Epithelial cell of proximal tubule (primary cell): ENCODE results near the gene IL18RAP. TPM values are rescaled to one million over a fixed set of nuclear protein-coding genes. Genes with fewer than 3 reads are reported as not detected.

Experiments
- DNase-seq: peaks from one replicate; pipeline ENCODE4 v3.0.0-alpha.2; 2011; ENCODE audit warnings: low read depth
- H3K4me3 ChIP-seq: 2 replicates; pipeline ENCODE4 v1.5.1; 2011; ENCODE audit warnings: low read depth, mild to moderate bottlenecking, low read length
- CTCF ChIP-seq: conservative IDR thresholded peaks from 2 replicates; pipeline ENCODE4 v1.5.1; 2012; ENCODE audit warnings: low read depth, mild to moderate bottlenecking, low read length
- total RNA-seq: library from RNA; depleted of rRNA; stranded (reverse); fragments of >200 nt; gene quantifications from 2 replicates; pipeline ENCODE4 v1.2.3, GENCODE V29; 2015

The IL18RAP gene
- total RNA-seq, 1 donor from 2014 or later = 0.35 TPM

- H3K4me3 ChIP-seq = no peak overlapping the region
- no peak for TF ChIP-seq CTCF
- no peak for DNase-seq
These were observed 35.0 kb upstream of the IL18RAP start for GRCh38 chr2:102387763-102388546.

- DNase-seq = no peak
- no peak for TF ChIP-seq CTCF
- H3K4me3 ChIP-seq = no peak overlapping the region
These were observed 31.4 kb upstream of the IL18RAP start for GRCh38 chr2:102391565-102391964.

GRCh38 chr2:102392096-102392495, 30.9 kb upstream of the IL18RAP start:
- TF ChIP-seq CTCF = no peak
- no peak for DNase-seq
- H3K4me3 ChIP-seq = no peak overlapping the region

- TF ChIP-seq CTCF = no peak
- no peak overlapping the region for H3K4me3 ChIP-seq
- DNase-seq = no peak
These were observed 30.0 kb upstream of the IL18RAP start for GRCh38 chr2:102392942-102393341.

GRCh38 chr2:102396012-102396411, 26.9 kb upstream of the IL18RAP start:
- TF ChIP-seq CTCF = no peak
- no peak for DNase-seq
- no peak overlapping the region for H3K4me3 ChIP-seq

GRCh38 chr2:102397209-102397608, 25.8 kb upstream of the IL18RAP start:
- no peak overlapping the region for H3K4me3 ChIP-seq
- no peak for DNase-seq
- no peak for TF ChIP-seq CTCF
